Measurements from ENCODE around the gene GHR.

- no peak for TF ChIP-seq EZH2phosphoT487 (IDR thresholded peaks at IDR 0.05; ENCODE audit: borderline replicate concordance)
- no peak for TF ChIP-seq CTCF (conservative IDR thresholded peaks at IDR 0.05; ENCODE audit: low read length)
These were observed 33.1 kb upstream of the GHR start for GRCh38 chr5:42390115-42390514.

Measured in Loucy (cell line).